Activated CD8-positive, alpha-beta T cell treated with anti-CD3 and anti-CD28 coated beads, Interleukin-2, amount 10 ng/mL, durations not matched to agents 7 days and 5 days (primary cell): ENCODE results near the gene DCAF6. TPM values are rescaled to one million over a fixed set of nuclear protein-coding genes. Genes with fewer than 3 reads are reported as not detected.
"Not testable (repeated sequence)": the region's sequence is repeated elsewhere in the genome, so short reads cannot be mapped to it uniquely, and the experiment has no call there.

Experiments used
- ATAC-seq: fragments of 150-1000 bp; cut with Tn5 transposase; one replicate; pipeline ENCODE4 v1.10.0; 2021; ENCODE audit warnings: moderate library complexity
- CTCF ChIA-PET: fragments of 350-600 bp; sonication (Branson Sonifier 250); formaldehyde crosslinking; loops from one replicate; lab custom pipeline; 2021; ENCODE audit warnings: antibody characterized with exemption; lab: Charles Lee
- POLR2A ChIA-PET: fragments of 350-600 bp; sonication (Branson Sonifier 250); formaldehyde crosslinking; loops from one replicate; lab custom pipeline; 2021; ENCODE audit warnings: antibody characterized with exemption; lab: Charles Lee
- DNase-seq: peaks from one replicate; pipeline ENCODE4 v3.0.0-alpha.2; 2020
- H3K27ac Mint-ChIP-seq: one replicate; pipeline ENCODE4 v1.8.0; 2021; ENCODE audit warnings: mild to moderate bottlenecking, mixed read lengths
- H3K27me3 Mint-ChIP-seq: one replicate; pipeline ENCODE4 v1.8.0; 2021; ENCODE audit warnings: low read depth, mixed read lengths
- H3K36me3 Mint-ChIP-seq: one replicate; pipeline ENCODE4 v1.8.0; 2021; ENCODE audit warnings: low read depth, mixed read lengths
- H3K4me1 Mint-ChIP-seq: one replicate; pipeline ENCODE4 v1.8.0; 2021; ENCODE audit warnings: low read depth, mixed read lengths
- H3K4me3 Mint-ChIP-seq: one replicate; pipeline ENCODE4 v1.8.0; 2021; ENCODE audit warnings: mild to moderate bottlenecking, mixed read lengths
- H3K9me3 Mint-ChIP-seq: one replicate; pipeline ENCODE4 v1.8.0; 2022; ENCODE audit warnings: mixed read lengths; ENCODE audit not compliant: insufficient read depth
- total RNA-seq, 2 experiments: library from RNA; stranded (reverse); gene quantifications; one replicate each; pipeline ENCODE4 v1.2.3, GENCODE V29; 2021

DCAF6 gene
- total RNA-seq, 2 experiments from 2014 or later, result 22.6 to 25.1 TPM

- no peak for ATAC-seq
- no peak for DNase-seq
- H3K27ac Mint-ChIP-seq, result no peak overlapping the region
- H3K27me3 Mint-ChIP-seq, result no peaks in the 10 kb centered on the region
- no peaks in the 10 kb centered on the region for H3K4me1 Mint-ChIP-seq
- H3K4me3 Mint-ChIP-seq, result no peak overlapping the region
- POLR2A ChIA-PET, result interaction anchor here (2.9 kb wide), 1 partner anchor 9 kb away, joined by 15 read pairs; the partner anchor contains the start of genes DCAF6 and MPC2
- CTCF ChIA-PET, result no interaction called here
- no peaks in the 10 kb centered on the region for H3K9me3 Mint-ChIP-seq
- H3K36me3 Mint-ChIP-seq, result peaks cover 8% of the 10 kb centered on the region
These were observed 9.9 kb upstream of the DCAF6 start for GRCh38 chr1:167926486-167926997.

GRCh38 chr1:167927046-167927754, 9.3 kb upstream of the DCAF6 start:
- DNase-seq, result no peak
- Mint-ChIP-seq H3K9me3 (no peaks in the 10 kb centered on the region), H3K36me3 (peaks cover 8% of the 10 kb centered on the region), H3K27me3 (no peaks in the 10 kb centered on the region), H3K4me1 (peaks cover 2% of the 10 kb centered on the region), H3K27ac (no peak overlapping the region), H3K4me3 (no peak overlapping the region)
- ATAC-seq, result no peak
- CTCF ChIA-PET, result interaction anchor here (1.0 kb wide), 1 partner anchor 9 kb away, joined by 4 read pairs; the partner anchor contains the start of genes DCAF6 and MPC2
- POLR2A ChIA-PET, result interaction anchor here (0.7 to 2.9 kb wide), 2 partner anchors 9 to 1906 kb away, joined by 3 to 15 read pairs; partner anchors contain the start of genes DCAF6 and MPC2

GRCh38 chr1:167928457-167928852, 8.0 kb upstream of the DCAF6 start:
- Mint-ChIP-seq H3K27me3 (no peaks in the 10 kb centered on the region), H3K4me1 (peaks cover 7% of the 10 kb centered on the region), H3K9me3 (no peaks in the 10 kb centered on the region), H3K27ac (no peak overlapping the region), H3K36me3 (peaks cover 2% of the 10 kb centered on the region), H3K4me3 (no peak overlapping the region)
- POLR2A ChIA-PET, result interaction anchor here (2.9 kb wide), 1 partner anchor 8 kb away, joined by 15 read pairs; the partner anchor contains the start of genes DCAF6 and MPC2
- ATAC-seq (no peak), DNase-seq (no peak)
- CTCF ChIA-PET, result interaction anchor here (1.0 to 1.8 kb wide), 2 partner anchors 8 to 154 kb away, joined by 4 read pairs; partner anchors contain the start of genes DCAF6 and MPC2

- H3K36me3 Mint-ChIP-seq, H3K4me3 Mint-ChIP-seq, ATAC-seq, DNase-seq, POLR2A ChIA-PET, H3K9me3 Mint-ChIP-seq, H3K27me3 Mint-ChIP-seq, H3K27ac Mint-ChIP-seq: not testable (repeated sequence)
- CTCF ChIA-PET, result interaction anchor here (1.8 kb wide), 1 partner anchor 154 kb away, joined by 4 read pairs; no protein-coding TSS in a partner anchor
- H3K4me1 Mint-ChIP-seq, result peaks cover 11% of the 10 kb centered on the region
These were observed 7.6 kb upstream of the DCAF6 start for GRCh38 chr1:167928919-167929318.

- CTCF ChIA-PET, result interaction anchor here (0.9 to 3.4 kb wide), 2 partner anchors 12 to 153 kb away, joined by 3 to 18 read pairs; no protein-coding TSS in a partner anchor
- DNase-seq, result no peak
- H3K9me3 Mint-ChIP-seq, result no peaks in the 10 kb centered on the region
- ATAC-seq, result no peak
- H3K4me1 Mint-ChIP-seq, result peaks cover 18% of the 10 kb centered on the region
- H3K27ac Mint-ChIP-seq, result no peak overlapping the region
- no peaks in the 10 kb centered on the region for H3K27me3 Mint-ChIP-seq
- no peak overlapping the region for H3K4me3 Mint-ChIP-seq
- POLR2A ChIA-PET, result no interaction called here
- H3K36me3 Mint-ChIP-seq, result peaks cover 2% of the 10 kb centered on the region
These were observed 6.8 kb upstream of the DCAF6 start for GRCh38 chr1:167929725-167930124.

GRCh38 chr1:167933788-167934187, 2.7 kb upstream of the DCAF6 start:
- ChIA-PET CTCF (interaction anchor here (0.8 to 4.6 kb wide), 3 partner anchors 149 to 245 kb away, joined by 3 to 33 read pairs (median 4); partner anchors contain the start of gene TIPRL), POLR2A (no interaction called here)
- H3K9me3 Mint-ChIP-seq, result no peaks in the 10 kb centered on the region
- H3K27me3 Mint-ChIP-seq, result no peaks in the 10 kb centered on the region
- DNase-seq (no peak), ATAC-seq (no peak)
- H3K36me3 Mint-ChIP-seq, result peaks cover 2% of the 10 kb centered on the region
- no peak overlapping the region for H3K4me3 Mint-ChIP-seq
- H3K27ac Mint-ChIP-seq, result no peak overlapping the region
- peaks cover 29% of the 10 kb centered on the region for H3K4me1 Mint-ChIP-seq

GRCh38 chr1:167934426-167935215, 1.9 kb upstream of the DCAF6 start:
- peak overlapping the region; percentile 95 for H3K27ac Mint-ChIP-seq
- ATAC-seq (no peak), DNase-seq (no peak)
- H3K4me1 Mint-ChIP-seq, result peaks cover 29% of the 10 kb centered on the region
- H3K36me3 Mint-ChIP-seq, result peaks cover 2% of the 10 kb centered on the region
- CTCF ChIA-PET, result interaction anchor here (1.0 to 4.6 kb wide), 4 partner anchors 11 to 244 kb away, joined by 3 to 33 read pairs (median 3); partner anchors contain the start of gene TIPRL
- H3K27me3 Mint-ChIP-seq, result no peaks in the 10 kb centered on the region
- H3K4me3 Mint-ChIP-seq, result peak overlapping the region; percentile 84
- no peaks in the 10 kb centered on the region for H3K9me3 Mint-ChIP-seq
- POLR2A ChIA-PET, result interaction anchor here (0.8 to 3.2 kb wide), 7 partner anchors 8 to 307 kb away, joined by 3 to 15 read pairs (median 8); no protein-coding TSS in a partner anchor

GRCh38 chr1:167935216-167936067, 1.0 kb upstream of the DCAF6 start:
- Mint-ChIP-seq H3K4me1 (peaks cover 29% of the 10 kb centered on the region), H3K9me3 (no peaks in the 10 kb centered on the region), H3K27me3 (no peaks in the 10 kb centered on the region), H3K4me3 (peak overlapping the region; percentile 84), H3K27ac (peak overlapping the region; percentile 95), H3K36me3 (peaks cover 2% of the 10 kb centered on the region)
- CTCF ChIA-PET, result interaction anchor here (1.0 to 4.6 kb wide), 10 partner anchors 8 to 715 kb away, joined by 3 to 33 read pairs (median 4); partner anchors contain the start of gene POU2F1
- ATAC-seq, result peak; percentile 6
- POLR2A ChIA-PET, result interaction anchor here (0.6 to 3.2 kb wide), 25 partner anchors 8 to 1026 kb away, joined by 3 to 15 read pairs (median 3); partner anchors contain the start of genes MPZL1 and SFT2D2
- peak; percentile 62 for DNase-seq

- H3K36me3 Mint-ChIP-seq, result peaks cover 2% of the 10 kb centered on the region
- ATAC-seq (peak; percentile 17), DNase-seq (peak; percentile 79)
- H3K4me1 Mint-ChIP-seq, result peaks cover 35% of the 10 kb centered on the region
- H3K4me3 Mint-ChIP-seq, result peak within 1 kb of the TSS; percentile 84
- H3K27me3 Mint-ChIP-seq, result no peaks in the 10 kb centered on the region
- H3K9me3 Mint-ChIP-seq, result no peaks in the 10 kb centered on the region
- CTCF ChIA-PET, result interaction anchor here (1.0 to 4.6 kb wide), 6 partner anchors 9 to 337 kb away, joined by 3 to 33 read pairs (median 4); no protein-coding TSS in a partner anchor
- peak within 1 kb of the TSS; percentile 95 for H3K27ac Mint-ChIP-seq
- POLR2A ChIA-PET, result interaction anchor here (0.6 to 3.2 kb wide), 12 partner anchors 10 to 1431 kb away, joined by 3 to 15 read pairs (median 4); partner anchors contain the start of genes BLZF1 and SFT2D2
These were observed 636 bp downstream of the DCAF6 start, which contains the start of gene MPC2 for GRCh38 chr1:167936930-167937708. Gene MPC2, minus strand, starts transcription at chr1:167937072. Its CDS starts 1,231 bp downstream, at chr1:167935841.

GRCh38 chr1:167937709-167938010, 1.2 kb downstream of the DCAF6 start:
- peak overlapping the region; percentile 84 for H3K4me3 Mint-ChIP-seq
- H3K27ac Mint-ChIP-seq, result peak overlapping the region; percentile 95
- no peak for DNase-seq
- H3K27me3 Mint-ChIP-seq, result no peaks in the 10 kb centered on the region
- ATAC-seq, result no peak
- no peaks in the 10 kb centered on the region for H3K9me3 Mint-ChIP-seq
- POLR2A ChIA-PET, result interaction anchor here (0.6 to 3.2 kb wide), 5 partner anchors 32 to 582 kb away, joined by 4 to 15 read pairs (median 12); partner anchors contain the start of gene SFT2D2
- peaks cover 35% of the 10 kb centered on the region for H3K4me1 Mint-ChIP-seq
- CTCF ChIA-PET, result interaction anchor here (1.0 to 4.6 kb wide), 4 partner anchors 15 to 337 kb away, joined by 3 to 33 read pairs (median 5); no protein-coding TSS in a partner anchor
- no peaks in the 10 kb centered on the region for H3K36me3 Mint-ChIP-seq
